ENCODE results near the gene FAM3B.
"Not testable (repeated sequence)": the region's sequence is repeated elsewhere in the genome, so short reads cannot be mapped to it uniquely, and the experiment has no call there.

DNA sequence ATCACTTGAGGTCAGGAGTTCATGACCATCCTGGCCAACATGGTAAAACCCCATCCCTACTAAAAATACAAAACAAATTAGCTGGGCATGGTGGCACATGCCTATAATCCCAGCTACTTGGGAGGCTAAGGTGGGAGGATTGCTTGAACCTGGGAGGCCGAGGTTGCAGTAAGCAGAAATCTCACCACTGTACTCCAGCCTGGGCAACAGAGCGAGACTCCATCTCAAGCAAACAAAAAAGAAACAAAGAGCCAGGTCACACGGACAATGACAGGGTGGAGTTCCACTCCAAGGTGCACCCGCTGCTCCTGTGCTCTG lies 43.1 kb downstream of the FAM3B start:
- not testable (repeated sequence) for TF ChIP-seq POLR2A (IDR thresholded peaks at IDR 0.05)
- TF ChIP-seq, protein P1, sequence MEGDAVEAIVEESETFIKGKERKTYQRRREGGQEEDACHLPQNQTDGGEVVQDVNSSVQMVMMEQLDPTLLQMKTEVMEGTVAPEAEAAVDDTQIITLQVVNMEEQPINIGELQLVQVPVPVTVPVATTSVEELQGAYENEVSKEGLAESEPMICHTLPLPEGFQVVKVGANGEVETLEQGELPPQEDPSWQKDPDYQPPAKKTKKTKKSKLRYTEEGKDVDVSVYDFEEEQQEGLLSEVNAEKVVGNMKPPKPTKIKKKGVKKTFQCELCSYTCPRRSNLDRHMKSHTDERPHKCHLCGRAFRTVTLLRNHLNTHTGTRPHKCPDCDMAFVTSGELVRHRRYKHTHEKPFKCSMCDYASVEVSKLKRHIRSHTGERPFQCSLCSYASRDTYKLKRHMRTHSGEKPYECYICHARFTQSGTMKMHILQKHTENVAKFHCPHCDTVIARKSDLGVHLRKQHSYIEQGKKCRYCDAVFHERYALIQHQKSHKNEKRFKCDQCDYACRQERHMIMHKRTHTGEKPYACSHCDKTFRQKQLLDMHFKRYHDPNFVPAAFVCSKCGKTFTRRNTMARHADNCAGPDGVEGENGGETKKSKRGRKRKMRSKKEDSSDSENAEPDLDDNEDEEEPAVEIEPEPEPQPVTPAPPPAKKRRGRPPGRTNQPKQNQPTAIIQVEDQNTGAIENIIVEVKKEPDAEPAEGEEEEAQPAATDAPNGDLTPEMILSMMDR (IDR thresholded peaks at IDR 0.05) = not testable (repeated sequence)

All from lower leg skin (tissue), 3 donors.